T-helper 1 cell treated with Interleukin-12 subunit alpha and Interleukin-12 subunit beta and Interleukin-4 antibody, amounts not matched to agents 30 μg/mL and 1 μg/mL, for 36 hours (primary cell): ENCODE data around the gene TMEM54.
A peak's percentile ranks its signal among the peaks of the same experiment; 100 is the strongest.
"Not testable (repeated sequence)": the region's sequence is repeated elsewhere in the genome, so short reads cannot be mapped to it uniquely, and the experiment has no call there.

ENCODE experiments used
- H3K27ac Mint-ChIP-seq: one replicate; pipeline ENCODE4 v1.8.0; 2021; ENCODE audit warnings: mild to moderate bottlenecking, mixed read lengths
- H3K27me3 Mint-ChIP-seq: one replicate; pipeline ENCODE4 v1.8.0; 2021; ENCODE audit warnings: low read depth, mixed read lengths
- H3K36me3 Mint-ChIP-seq: one replicate; pipeline ENCODE4 v1.8.0; 2021; ENCODE audit warnings: low read depth, mixed read lengths
- H3K4me1 Mint-ChIP-seq: one replicate; pipeline ENCODE4 v1.8.0; 2021; ENCODE audit warnings: low read depth, mixed read lengths
- H3K4me3 Mint-ChIP-seq: one replicate; pipeline ENCODE4 v1.8.0; 2021; ENCODE audit warnings: mild to moderate bottlenecking, moderate library complexity, mixed read lengths
- H3K9me3 Mint-ChIP-seq: one replicate; pipeline ENCODE4 v1.8.0; 2021; ENCODE audit warnings: mixed read lengths

The TMEM54 gene

DNA sequence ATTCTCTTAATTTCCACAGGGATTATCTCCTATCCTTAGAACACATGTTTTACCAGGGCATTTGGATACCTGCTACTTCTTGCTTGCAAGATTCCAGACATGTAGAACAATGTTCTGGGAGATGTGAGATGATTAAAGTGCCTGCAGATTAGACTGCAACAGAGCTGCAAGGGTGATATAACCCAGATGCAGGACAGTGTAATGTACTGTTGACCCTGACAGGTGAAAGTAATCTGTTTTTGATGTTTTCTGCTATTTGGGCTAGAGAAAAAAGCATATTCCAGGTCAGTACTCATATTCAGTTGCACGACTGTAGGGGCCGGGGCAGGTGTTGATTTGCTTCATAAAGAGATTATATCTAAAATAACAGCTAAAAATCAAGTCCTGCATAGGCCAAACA lies 27.1 kb upstream of the TMEM54 start:
- Mint-ChIP-seq H3K4me3 (no peak overlapping the region), H3K27ac (no peak overlapping the region), H3K27me3 (peaks cover 43% of the 10 kb centered on the region), H3K36me3 (peaks cover 16% of the 10 kb centered on the region), H3K4me1 (peaks cover 4% of the 10 kb centered on the region), H3K9me3 (no peaks in the 10 kb centered on the region)

GRCh38 chr1:32927441-32927840 lies 26.3 kb upstream of the TMEM54 start:
- no peaks in the 10 kb centered on the region for H3K9me3 Mint-ChIP-seq
- H3K36me3 Mint-ChIP-seq, result peaks cover 11% of the 10 kb centered on the region
- H3K27ac Mint-ChIP-seq, result no peak overlapping the region
- H3K4me3 Mint-ChIP-seq, result no peak overlapping the region
- H3K4me1 Mint-ChIP-seq, result peaks cover 4% of the 10 kb centered on the region
- peaks cover 50% of the 10 kb centered on the region for H3K27me3 Mint-ChIP-seq

DNA sequence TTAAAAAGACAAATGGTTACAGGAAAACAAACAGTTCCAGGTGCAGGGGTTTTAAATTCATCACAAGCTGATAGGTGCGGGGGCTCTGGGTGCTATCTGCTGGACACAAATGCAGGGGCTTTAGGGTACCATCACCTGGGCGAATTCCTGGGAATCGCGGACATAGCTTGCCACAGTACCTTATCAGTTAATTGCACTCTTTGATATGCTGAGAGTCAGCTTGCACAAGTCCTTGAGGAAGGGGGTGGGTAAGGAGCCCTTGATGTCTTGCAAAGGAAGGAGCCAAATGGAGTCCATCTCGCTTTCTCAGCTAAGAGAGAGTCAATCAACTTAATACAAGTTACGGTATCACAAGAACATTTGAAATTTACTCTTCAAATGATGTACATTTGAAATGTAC lies 25.4 kb upstream of the TMEM54 start:
- H3K27ac Mint-ChIP-seq, result no peak overlapping the region
- no peaks in the 10 kb centered on the region for H3K9me3 Mint-ChIP-seq
- H3K36me3 Mint-ChIP-seq, result peaks cover 8% of the 10 kb centered on the region
- H3K4me3 Mint-ChIP-seq, result no peak overlapping the region
- peaks cover 55% of the 10 kb centered on the region for H3K27me3 Mint-ChIP-seq
- H3K4me1 Mint-ChIP-seq, result peaks cover 4% of the 10 kb centered on the region

- Mint-ChIP-seq H3K36me3 (peaks cover 5% of the 10 kb centered on the region), H3K4me3 (peak overlapping the region; percentile 31), H3K9me3 (no peaks in the 10 kb centered on the region), H3K27ac (no peak overlapping the region), H3K4me1 (peaks cover 4% of the 10 kb centered on the region), H3K27me3 (peaks cover 52% of the 10 kb centered on the region)
Measured at GRCh38 chr1:32925403-32926162, 24.4 kb upstream of the TMEM54 start.

DNA sequence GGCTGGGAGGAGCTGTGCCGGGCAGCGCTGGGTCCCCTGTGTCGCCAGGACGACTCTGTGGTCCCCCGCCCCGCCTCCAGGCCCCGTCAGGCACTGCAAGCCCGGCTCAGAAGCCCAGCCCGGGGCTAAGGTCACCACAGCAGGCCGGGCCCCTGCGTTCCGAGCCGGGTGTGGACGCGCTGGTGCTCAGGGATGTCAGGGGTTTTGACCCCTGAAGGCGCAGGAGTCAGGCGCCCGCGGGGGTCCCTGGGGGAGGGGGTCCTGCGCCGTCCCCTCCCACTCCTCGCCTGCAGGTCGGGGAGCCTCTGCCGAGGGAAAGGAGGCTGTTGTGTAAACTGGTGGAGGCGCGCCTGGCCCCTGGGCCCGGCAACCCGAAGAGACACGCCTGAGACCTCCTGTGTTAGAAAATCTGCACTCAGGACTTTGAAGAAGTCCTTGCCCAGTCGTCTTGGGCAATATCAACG lies 23.7 kb upstream of the TMEM54 start:
- peak overlapping the region; percentile 12 for H3K4me3 Mint-ChIP-seq
- H3K4me1 Mint-ChIP-seq, result peaks cover 8% of the 10 kb centered on the region
- H3K27ac Mint-ChIP-seq, result no peak overlapping the region
- H3K9me3 Mint-ChIP-seq, result no peaks in the 10 kb centered on the region
- peaks cover 55% of the 10 kb centered on the region for H3K27me3 Mint-ChIP-seq
- peaks cover 8% of the 10 kb centered on the region for H3K36me3 Mint-ChIP-seq

DNA sequence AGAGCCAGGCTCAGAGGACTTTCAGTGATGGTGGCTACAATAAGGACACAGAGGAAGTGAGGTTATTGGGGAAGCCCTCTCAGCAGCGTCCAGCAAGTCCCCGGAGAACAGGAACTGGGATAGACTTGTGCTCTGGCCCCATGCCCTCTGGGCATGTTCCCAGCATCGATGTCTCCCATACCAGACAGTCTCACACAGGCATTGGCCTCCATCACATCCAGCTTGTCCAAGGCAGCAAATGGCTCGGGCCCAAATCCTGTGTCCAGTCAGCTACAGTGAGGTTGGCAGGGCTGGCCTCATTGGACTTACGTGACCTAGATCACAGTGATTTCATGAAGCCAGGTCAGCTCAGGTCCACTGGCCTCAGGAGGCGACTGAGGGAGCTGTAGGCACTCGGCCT lies 19.6 kb upstream of the TMEM54 start:
- H3K4me3 Mint-ChIP-seq, result no peak overlapping the region
- peaks cover 20% of the 10 kb centered on the region for H3K4me1 Mint-ChIP-seq
- no peaks in the 10 kb centered on the region for H3K9me3 Mint-ChIP-seq
- peaks cover 7% of the 10 kb centered on the region for H3K36me3 Mint-ChIP-seq
- H3K27me3 Mint-ChIP-seq, result peaks cover 52% of the 10 kb centered on the region
- no peak overlapping the region for H3K27ac Mint-ChIP-seq

DNA sequence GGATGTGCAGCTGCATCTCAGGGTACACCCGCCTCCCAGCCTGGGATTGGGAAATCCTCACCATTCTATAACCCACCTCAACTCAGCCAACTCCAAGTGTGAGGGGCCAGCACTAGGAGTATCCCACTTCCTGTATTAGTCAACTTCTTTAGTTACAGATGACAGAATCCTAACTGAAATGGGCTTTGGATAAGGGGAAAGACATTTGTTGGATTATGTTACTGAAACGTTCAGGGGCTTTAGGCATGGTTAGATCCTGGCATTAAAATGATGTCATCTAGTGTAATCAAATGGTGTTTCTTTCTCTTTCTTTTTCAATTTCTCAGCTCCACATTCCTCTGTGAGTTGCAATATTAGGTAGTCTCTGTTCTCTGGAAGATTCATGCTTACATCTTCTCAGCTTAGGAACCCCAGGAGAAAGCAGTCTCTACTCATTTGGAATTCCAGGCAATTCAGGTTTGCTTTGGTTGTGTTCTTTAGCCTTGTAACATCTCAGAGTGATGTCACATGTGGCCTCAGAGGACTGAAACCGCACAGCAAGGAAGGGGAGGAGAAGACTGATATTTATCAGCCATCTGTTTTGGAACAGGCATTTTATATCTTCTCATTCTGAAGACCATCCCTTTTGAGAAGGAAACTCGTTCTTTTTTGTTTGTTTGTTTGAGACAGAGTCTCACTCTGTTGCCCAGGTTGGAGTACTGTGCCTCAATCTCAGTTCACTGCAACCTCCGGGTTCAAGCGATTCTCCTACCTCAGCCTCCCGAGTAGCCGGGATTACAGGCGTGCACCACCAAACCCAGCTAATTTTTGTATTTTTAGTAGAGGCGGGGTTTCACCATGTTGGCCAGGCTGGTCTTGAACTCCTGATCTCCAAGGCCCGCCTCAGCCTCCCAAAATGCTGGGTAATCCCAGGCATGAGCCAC lies 18.9 kb upstream of the TMEM54 start:
- H3K27ac Mint-ChIP-seq, result no peak overlapping the region
- no peaks in the 10 kb centered on the region for H3K9me3 Mint-ChIP-seq
- H3K27me3 Mint-ChIP-seq, result peaks cover 49% of the 10 kb centered on the region
- peaks cover 20% of the 10 kb centered on the region for H3K4me1 Mint-ChIP-seq
- H3K4me3 Mint-ChIP-seq, result no peak overlapping the region
- peaks cover 3% of the 10 kb centered on the region for H3K36me3 Mint-ChIP-seq

DNA sequence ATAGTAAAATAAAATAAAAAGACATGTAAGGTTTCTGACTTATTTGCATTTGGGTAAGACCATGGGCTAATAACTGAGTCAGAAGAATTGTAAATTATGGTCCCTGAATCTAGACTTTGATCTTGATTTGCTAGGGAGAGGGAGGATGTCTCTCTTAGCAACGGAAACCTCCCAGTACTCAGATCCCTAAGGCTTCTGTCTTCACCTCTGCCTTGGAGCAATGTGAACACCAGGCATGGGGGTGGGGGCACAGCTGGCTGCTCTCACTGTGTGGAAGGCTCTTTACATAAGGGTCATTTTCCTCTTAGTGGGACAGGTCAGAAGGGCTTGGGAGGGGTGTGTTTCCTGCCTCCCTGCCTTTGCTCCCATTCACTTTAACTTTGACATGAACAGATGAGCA lies 17.0 kb upstream of the TMEM54 start:
- Mint-ChIP-seq H3K4me3 (no peak overlapping the region), H3K27ac (no peak overlapping the region), H3K36me3 (peaks cover 3% of the 10 kb centered on the region), H3K9me3 (no peaks in the 10 kb centered on the region), H3K27me3 (peaks cover 41% of the 10 kb centered on the region), H3K4me1 (peaks cover 16% of the 10 kb centered on the region)

DNA sequence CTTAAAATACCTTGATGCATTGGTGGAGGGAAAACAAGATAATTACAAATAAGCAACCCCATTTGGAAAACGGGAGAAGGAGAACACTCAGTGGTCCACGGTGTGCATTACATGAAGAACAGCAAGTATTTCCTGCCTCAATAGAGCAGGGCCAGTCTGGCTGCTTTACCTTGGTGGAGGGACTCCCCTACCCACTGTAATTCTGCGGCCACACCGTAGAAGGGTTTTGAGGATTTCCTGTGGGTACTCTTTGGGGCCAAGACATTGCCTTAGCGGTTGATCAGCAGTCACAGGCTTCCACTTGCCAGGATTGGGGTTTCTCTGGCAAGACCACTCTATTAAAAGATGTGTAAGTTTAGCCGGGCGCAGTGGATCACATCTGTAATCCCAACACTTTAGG lies 16.3 kb upstream of the TMEM54 start:
- no peak overlapping the region for H3K4me3 Mint-ChIP-seq
- H3K27me3 Mint-ChIP-seq, result peaks cover 37% of the 10 kb centered on the region
- H3K27ac Mint-ChIP-seq, result no peak overlapping the region
- H3K36me3 Mint-ChIP-seq, result peaks cover 3% of the 10 kb centered on the region
- H3K4me1 Mint-ChIP-seq, result peaks cover 16% of the 10 kb centered on the region
- H3K9me3 Mint-ChIP-seq, result no peaks in the 10 kb centered on the region

- Mint-ChIP-seq H3K27me3 (peaks cover 31% of the 10 kb centered on the region), H3K4me1 (peaks cover 16% of the 10 kb centered on the region), H3K36me3 (peaks cover 3% of the 10 kb centered on the region), H3K4me3 (no peak overlapping the region), H3K27ac (no peak overlapping the region), H3K9me3 (no peaks in the 10 kb centered on the region)
Measured at GRCh38 chr1:32915766-32916706, 14.8 kb upstream of the TMEM54 start.

- H3K27me3 Mint-ChIP-seq, result peaks cover 31% of the 10 kb centered on the region
- H3K4me1 Mint-ChIP-seq, result no peaks in the 10 kb centered on the region
- H3K36me3 Mint-ChIP-seq, result no peaks in the 10 kb centered on the region
- no peaks in the 10 kb centered on the region for H3K9me3 Mint-ChIP-seq
- no peak overlapping the region for H3K27ac Mint-ChIP-seq
- H3K4me3 Mint-ChIP-seq, result no peak overlapping the region
Measured at GRCh38 chr1:32910319-32910718, 9.1 kb upstream of the TMEM54 start.

DNA sequence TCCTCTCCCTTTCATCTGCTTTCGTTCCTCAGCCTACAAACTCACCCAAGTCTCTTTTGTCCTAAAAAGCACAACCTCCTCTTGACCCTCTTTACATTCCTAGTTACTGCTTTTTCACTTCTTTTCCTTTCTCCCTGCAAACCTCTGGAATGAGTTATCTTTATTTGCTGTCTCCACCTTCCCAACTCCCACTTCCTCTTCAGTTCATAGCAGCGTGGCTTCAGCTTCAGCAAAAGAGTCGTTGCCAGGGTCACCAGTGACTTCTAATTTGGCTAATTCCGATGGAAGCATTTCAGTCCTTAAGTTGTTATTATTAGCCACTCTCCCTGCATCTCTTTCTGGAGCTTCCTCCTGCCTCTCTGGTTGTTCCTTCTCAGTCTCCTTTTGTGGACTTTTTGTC lies 6.2 kb upstream of the TMEM54 start:
- Mint-ChIP-seq H3K27me3 (peaks cover 41% of the 10 kb centered on the region), H3K27ac (no peak overlapping the region), H3K9me3 (no peaks in the 10 kb centered on the region)

DNA sequence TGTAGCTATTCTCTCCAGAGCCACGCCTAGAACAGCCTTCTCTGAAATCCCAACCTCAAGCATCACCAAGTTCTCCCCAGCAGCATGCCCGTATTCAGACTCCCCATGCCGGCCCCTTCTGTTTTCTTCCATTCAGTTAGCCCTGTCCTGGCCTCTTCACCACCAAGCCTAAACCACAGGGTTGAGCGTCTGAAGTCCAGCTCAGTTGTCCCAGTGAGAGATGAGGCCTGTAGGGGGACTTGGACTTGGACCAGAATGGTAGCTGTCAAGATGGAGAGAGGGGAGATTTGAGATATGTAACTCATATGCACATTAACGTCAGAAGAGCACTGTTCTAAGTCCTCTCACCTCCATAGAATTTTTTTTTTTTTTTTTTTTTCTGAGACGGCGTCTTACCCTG lies 5.5 kb upstream of the TMEM54 start:
- no peaks in the 10 kb centered on the region for H3K36me3 Mint-ChIP-seq
- no peak overlapping the region for H3K4me3 Mint-ChIP-seq
- H3K27me3 Mint-ChIP-seq, result peaks cover 49% of the 10 kb centered on the region
- H3K27ac Mint-ChIP-seq, result no peak overlapping the region
- no peaks in the 10 kb centered on the region for H3K9me3 Mint-ChIP-seq
- H3K4me1 Mint-ChIP-seq, result peaks cover 3% of the 10 kb centered on the region

More for the DNA sequence above, 6.2 kb upstream of the TMEM54 start:
- H3K36me3 Mint-ChIP-seq, result no peaks in the 10 kb centered on the region
- H3K4me3 Mint-ChIP-seq, result no peak overlapping the region
- no peaks in the 10 kb centered on the region for H3K4me1 Mint-ChIP-seq

GRCh38 chr1:32905588-32905987 lies 4.4 kb upstream of the TMEM54 start:
- H3K27ac Mint-ChIP-seq, H3K36me3 Mint-ChIP-seq, H3K4me3 Mint-ChIP-seq, H3K9me3 Mint-ChIP-seq, H3K4me1 Mint-ChIP-seq: not testable (repeated sequence)
- peaks cover 54% of the 10 kb centered on the region for H3K27me3 Mint-ChIP-seq
